ENCODE measurements around the gene SERPINE1.
A peak's percentile ranks its signal among the peaks of the same experiment; 100 is the strongest.
"Not testable (repeated sequence)": the region's sequence is repeated elsewhere in the genome, so short reads cannot be mapped to it uniquely, and the experiment has no call there.

SERPINE1 gene

GRCh38 chr7:101113140-101113539, 13.8 kb upstream of the SERPINE1 start:
- H3K9ac ChIP-seq (ENCODE audit: low read depth in 1 of 2, low read length in 2 of 2); H3K27me3 ChIP-seq (ENCODE audit: control insufficient read depth in 2 of 2, insufficient read depth in 2 of 2, low read length in 2 of 2); H3K36me3 ChIP-seq (ENCODE audit: control insufficient read depth in 2 of 2, insufficient read depth in 2 of 2, low read length in 2 of 2); H3K9me3 ChIP-seq (ENCODE audit: control insufficient read depth in 2 of 2, low read length in 2 of 2); H3K4me3 ChIP-seq (ENCODE audit: low read length in 2 of 2); H3K4me1 ChIP-seq (ENCODE audit: control insufficient read depth in 2 of 2, insufficient read depth in 2 of 2, low read length in 2 of 2); H3K27ac ChIP-seq (ENCODE audit: low read depth in 2 of 2, low read length in 2 of 2): not testable (repeated sequence)

GRCh38 chr7:101113836-101114235, 13.1 kb upstream of the SERPINE1 start:
- Histone ChIP-seq H3K9me3 (ENCODE audit: control insufficient read depth in 2 of 2, low read length in 2 of 2) (no peaks in the 10 kb centered on the region), H3K27ac (ENCODE audit: low read depth in 2 of 2, low read length in 2 of 2) (no peak overlapping the region), H3K4me1 (ENCODE audit: control insufficient read depth in 2 of 2, insufficient read depth in 2 of 2, low read length in 2 of 2) (no peaks in the 10 kb centered on the region), H3K27me3 (ENCODE audit: control insufficient read depth in 2 of 2, insufficient read depth in 2 of 2, low read length in 2 of 2) (no peaks in the 10 kb centered on the region), H3K9ac (ENCODE audit: low read depth in 1 of 2, low read length in 2 of 2) (no peak overlapping the region), H3K36me3 (ENCODE audit: control insufficient read depth in 2 of 2, insufficient read depth in 2 of 2, low read length in 2 of 2) (no peaks in the 10 kb centered on the region), H3K4me3 (ENCODE audit: low read length in 2 of 2) (no peak overlapping the region)

GRCh38 chr7:101114492-101114891, 12.4 kb upstream of the SERPINE1 start:
- Histone ChIP-seq H3K36me3 (ENCODE audit: control insufficient read depth in 2 of 2, insufficient read depth in 2 of 2, low read length in 2 of 2) (no peaks in the 10 kb centered on the region), H3K27ac (ENCODE audit: low read depth in 2 of 2, low read length in 2 of 2) (no peak overlapping the region), H3K4me1 (ENCODE audit: control insufficient read depth in 2 of 2, insufficient read depth in 2 of 2, low read length in 2 of 2) (no peaks in the 10 kb centered on the region), H3K9ac (ENCODE audit: low read depth in 1 of 2, low read length in 2 of 2) (no peak overlapping the region), H3K27me3 (ENCODE audit: control insufficient read depth in 2 of 2, insufficient read depth in 2 of 2, low read length in 2 of 2) (no peaks in the 10 kb centered on the region), H3K9me3 (ENCODE audit: control insufficient read depth in 2 of 2, low read length in 2 of 2) (no peaks in the 10 kb centered on the region), H3K4me3 (ENCODE audit: low read length in 2 of 2) (no peak overlapping the region)

- Histone ChIP-seq H3K27me3 (ENCODE audit: control insufficient read depth in 2 of 2, insufficient read depth in 2 of 2, low read length in 2 of 2) (no peaks in the 10 kb centered on the region), H3K9me3 (ENCODE audit: control insufficient read depth in 2 of 2, low read length in 2 of 2) (no peaks in the 10 kb centered on the region), H3K4me1 (ENCODE audit: control insufficient read depth in 2 of 2, insufficient read depth in 2 of 2, low read length in 2 of 2) (no peaks in the 10 kb centered on the region), H3K36me3 (ENCODE audit: control insufficient read depth in 2 of 2, insufficient read depth in 2 of 2, low read length in 2 of 2) (no peaks in the 10 kb centered on the region), H3K9ac (ENCODE audit: low read depth in 1 of 2, low read length in 2 of 2) (no peak overlapping the region), H3K4me3 (ENCODE audit: low read length in 2 of 2) (no peak overlapping the region), H3K27ac (ENCODE audit: low read depth in 2 of 2, low read length in 2 of 2) (no peak overlapping the region)
These were observed 11.7 kb upstream of the SERPINE1 start for GRCh38 chr7:101115215-101115614.

- no peak overlapping the region for H3K27ac ChIP-seq (ENCODE audit: low read depth in 2 of 2, low read length in 2 of 2)
- no peak overlapping the region for H3K4me3 ChIP-seq (ENCODE audit: low read length in 2 of 2)
- H3K9ac ChIP-seq (ENCODE audit: low read depth in 1 of 2, low read length in 2 of 2) = no peak overlapping the region
- no peaks in the 10 kb centered on the region for H3K36me3 ChIP-seq (ENCODE audit: control insufficient read depth in 2 of 2, insufficient read depth in 2 of 2, low read length in 2 of 2)
- no peaks in the 10 kb centered on the region for H3K9me3 ChIP-seq (ENCODE audit: control insufficient read depth in 2 of 2, low read length in 2 of 2)
- H3K27me3 ChIP-seq (ENCODE audit: control insufficient read depth in 2 of 2, insufficient read depth in 2 of 2, low read length in 2 of 2) = no peaks in the 10 kb centered on the region
- H3K4me1 ChIP-seq (ENCODE audit: control insufficient read depth in 2 of 2, insufficient read depth in 2 of 2, low read length in 2 of 2) = no peaks in the 10 kb centered on the region
These were observed 10.0 kb upstream of the SERPINE1 start for GRCh38 chr7:101116898-101117297.

GRCh38 chr7:101118856-101119255, 8.0 kb upstream of the SERPINE1 start:
- no peak overlapping the region for H3K27ac ChIP-seq (ENCODE audit: low read depth in 2 of 2, low read length in 2 of 2)
- no peak overlapping the region for H3K4me3 ChIP-seq (ENCODE audit: low read length in 2 of 2)
- peaks cover 0 to 6% of the 10 kb centered on the region in 2 donors for H3K4me1 ChIP-seq (ENCODE audit: control insufficient read depth in 2 of 2, insufficient read depth in 2 of 2, low read length in 2 of 2)
- no peaks in the 10 kb centered on the region for H3K36me3 ChIP-seq (ENCODE audit: control insufficient read depth in 2 of 2, insufficient read depth in 2 of 2, low read length in 2 of 2)
- no peaks in the 10 kb centered on the region for H3K9me3 ChIP-seq (ENCODE audit: control insufficient read depth in 2 of 2, low read length in 2 of 2)
- H3K27me3 ChIP-seq (ENCODE audit: control insufficient read depth in 2 of 2, insufficient read depth in 2 of 2, low read length in 2 of 2) = peaks cover 0 to 3% of the 10 kb centered on the region in 2 donors
- no peak overlapping the region for H3K9ac ChIP-seq (ENCODE audit: low read depth in 1 of 2, low read length in 2 of 2)

GRCh38 chr7:101119876-101120275, 7.0 kb upstream of the SERPINE1 start:
- no peak overlapping the region for H3K27ac ChIP-seq (ENCODE audit: low read depth in 2 of 2, low read length in 2 of 2)
- H3K27me3 ChIP-seq (ENCODE audit: control insufficient read depth in 2 of 2, insufficient read depth in 2 of 2, low read length in 2 of 2) = peaks cover 0 to 3% of the 10 kb centered on the region in 2 donors
- H3K9me3 ChIP-seq (ENCODE audit: control insufficient read depth in 2 of 2, low read length in 2 of 2) = no peaks in the 10 kb centered on the region
- H3K9ac ChIP-seq (ENCODE audit: low read depth in 1 of 2, low read length in 2 of 2) = no peak overlapping the region
- H3K36me3 ChIP-seq (ENCODE audit: control insufficient read depth in 2 of 2, insufficient read depth in 2 of 2, low read length in 2 of 2) = no peaks in the 10 kb centered on the region
- no peak overlapping the region for H3K4me3 ChIP-seq (ENCODE audit: low read length in 2 of 2)
- peaks cover under 1 to 9% of the 10 kb centered on the region in 2 donors for H3K4me1 ChIP-seq (ENCODE audit: control insufficient read depth in 2 of 2, insufficient read depth in 2 of 2, low read length in 2 of 2)

- Histone ChIP-seq H3K36me3 (ENCODE audit: control insufficient read depth in 2 of 2, insufficient read depth in 2 of 2, low read length in 2 of 2) (no peaks in the 10 kb centered on the region), H3K27ac (ENCODE audit: low read depth in 2 of 2, low read length in 2 of 2) (no peak overlapping the region), H3K9me3 (ENCODE audit: control insufficient read depth in 2 of 2, low read length in 2 of 2) (no peaks in the 10 kb centered on the region), H3K4me3 (ENCODE audit: low read length in 2 of 2) (no peak overlapping the region), H3K27me3 (ENCODE audit: control insufficient read depth in 2 of 2, insufficient read depth in 2 of 2, low read length in 2 of 2) (peaks cover 0 to 3% of the 10 kb centered on the region in 2 donors), H3K9ac (ENCODE audit: low read depth in 1 of 2, low read length in 2 of 2) (no peak overlapping the region), H3K4me1 (ENCODE audit: control insufficient read depth in 2 of 2, insufficient read depth in 2 of 2, low read length in 2 of 2) (peaks cover 2 to 9% of the 10 kb centered on the region in 2 donors)
These were observed 6.6 kb upstream of the SERPINE1 start for GRCh38 chr7:101120315-101120714.

GRCh38 chr7:101121631-101121990, 5.3 kb upstream of the SERPINE1 start:
- peak overlapping the region; percentile 52 to 77 for H3K27ac ChIP-seq (ENCODE audit: low read depth in 2 of 2, low read length in 2 of 2)
- H3K9ac ChIP-seq (ENCODE audit: low read depth in 1 of 2, low read length in 2 of 2) = peak overlapping the region in 1 of 2 donors; percentile 44
- not testable (repeated sequence) for H3K27me3 ChIP-seq (ENCODE audit: control insufficient read depth in 2 of 2, insufficient read depth in 2 of 2, low read length in 2 of 2); H3K36me3 ChIP-seq (ENCODE audit: control insufficient read depth in 2 of 2, insufficient read depth in 2 of 2, low read length in 2 of 2); H3K4me3 ChIP-seq (ENCODE audit: low read length in 2 of 2); H3K9me3 ChIP-seq (ENCODE audit: control insufficient read depth in 2 of 2, low read length in 2 of 2)
- H3K4me1 ChIP-seq (ENCODE audit: control insufficient read depth in 2 of 2, insufficient read depth in 2 of 2, low read length in 2 of 2) = peaks cover 8 to 15% of the 10 kb centered on the region in 2 donors

GRCh38 chr7:101121991-101122932, 4.6 kb upstream of the SERPINE1 start:
- H3K36me3 ChIP-seq (ENCODE audit: control insufficient read depth in 2 of 2, insufficient read depth in 2 of 2, low read length in 2 of 2) = no peaks in the 10 kb centered on the region
- no peaks in the 10 kb centered on the region for H3K9me3 ChIP-seq (ENCODE audit: control insufficient read depth in 2 of 2, low read length in 2 of 2)
- peaks cover 8 to 17% of the 10 kb centered on the region in 2 donors for H3K4me1 ChIP-seq (ENCODE audit: control insufficient read depth in 2 of 2, insufficient read depth in 2 of 2, low read length in 2 of 2)
- peak overlapping the region; percentile 47 to 69 for H3K4me3 ChIP-seq (ENCODE audit: low read length in 2 of 2)
- H3K9ac ChIP-seq (ENCODE audit: low read depth in 1 of 2, low read length in 2 of 2) = peak overlapping the region; percentile 44 to 49
- H3K27me3 ChIP-seq (ENCODE audit: control insufficient read depth in 2 of 2, insufficient read depth in 2 of 2, low read length in 2 of 2) = peaks cover 0 to 3% of the 10 kb centered on the region in 2 donors
- peak overlapping the region; percentile 52 to 77 for H3K27ac ChIP-seq (ENCODE audit: low read depth in 2 of 2, low read length in 2 of 2)
